Measurements from ENCODE around the gene RRBP1.

RRBP1 gene

DNA sequence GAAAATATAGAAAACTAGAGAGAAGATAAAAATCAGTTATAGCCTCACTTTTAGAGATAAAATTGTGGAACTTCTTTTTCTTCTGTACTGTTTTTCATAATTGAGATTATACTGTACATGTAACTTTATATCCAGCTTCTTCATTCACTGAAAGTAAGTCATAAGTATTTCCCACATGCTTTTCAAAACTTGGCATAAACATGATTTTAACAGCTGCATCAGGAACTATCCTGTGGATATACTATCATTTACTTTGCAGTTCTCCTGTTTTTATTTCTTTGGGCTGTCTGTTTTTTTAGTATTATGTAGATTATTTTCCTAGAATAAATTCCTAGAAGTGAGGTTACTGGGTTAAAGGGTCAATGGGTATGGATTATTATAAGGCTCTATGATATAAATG lies 97.4 kb downstream of the RRBP1 start:
- no peak for DNase-seq (ENCODE audit: low read depth in 2 of 3, low spot score in 2 of 3)

DNA sequence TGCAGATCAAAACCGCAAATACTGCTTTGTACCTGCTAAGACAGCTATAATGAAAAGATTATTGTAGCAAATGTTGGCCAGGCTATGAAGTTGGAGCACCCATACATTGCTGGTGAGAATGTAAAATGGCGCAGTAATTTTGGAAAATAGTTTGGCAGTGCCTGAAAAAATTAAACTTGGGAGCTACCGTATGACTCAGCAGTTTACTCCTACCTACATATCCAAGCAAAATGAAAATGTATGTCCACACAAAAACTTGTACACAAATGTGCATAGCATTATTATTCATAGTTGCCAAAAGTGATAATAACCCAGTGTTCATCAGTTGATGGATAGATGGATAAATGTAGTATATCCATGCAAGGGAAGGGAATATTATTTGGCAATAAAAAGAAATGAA lies 98.9 kb downstream of the RRBP1 start:
- DNase-seq (ENCODE audit: low read depth in 2 of 3, low spot score in 2 of 3), result no peak

DNA sequence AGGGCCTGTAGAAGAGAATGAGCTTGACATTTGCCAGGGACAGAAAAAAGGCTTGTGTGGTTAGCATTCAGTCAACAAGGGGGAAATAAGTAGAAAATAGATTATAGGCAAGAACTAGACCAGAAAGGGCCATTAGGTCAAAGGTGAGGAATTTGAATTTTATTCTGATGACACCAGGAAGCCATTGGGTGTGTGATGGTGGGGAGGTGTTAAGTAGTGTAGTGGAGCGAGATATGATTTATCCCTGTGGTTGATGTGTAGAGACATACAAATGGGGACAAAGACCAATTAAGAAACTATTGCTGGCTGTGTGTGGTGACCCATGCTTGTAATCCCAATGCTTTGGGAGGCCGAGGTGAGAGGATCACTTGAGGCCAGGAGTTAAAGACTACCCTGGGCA lies 101.1 kb downstream of the RRBP1 start:
- DNase-seq (ENCODE audit: low read depth in 2 of 3, low spot score in 2 of 3), result no peak

DNA sequence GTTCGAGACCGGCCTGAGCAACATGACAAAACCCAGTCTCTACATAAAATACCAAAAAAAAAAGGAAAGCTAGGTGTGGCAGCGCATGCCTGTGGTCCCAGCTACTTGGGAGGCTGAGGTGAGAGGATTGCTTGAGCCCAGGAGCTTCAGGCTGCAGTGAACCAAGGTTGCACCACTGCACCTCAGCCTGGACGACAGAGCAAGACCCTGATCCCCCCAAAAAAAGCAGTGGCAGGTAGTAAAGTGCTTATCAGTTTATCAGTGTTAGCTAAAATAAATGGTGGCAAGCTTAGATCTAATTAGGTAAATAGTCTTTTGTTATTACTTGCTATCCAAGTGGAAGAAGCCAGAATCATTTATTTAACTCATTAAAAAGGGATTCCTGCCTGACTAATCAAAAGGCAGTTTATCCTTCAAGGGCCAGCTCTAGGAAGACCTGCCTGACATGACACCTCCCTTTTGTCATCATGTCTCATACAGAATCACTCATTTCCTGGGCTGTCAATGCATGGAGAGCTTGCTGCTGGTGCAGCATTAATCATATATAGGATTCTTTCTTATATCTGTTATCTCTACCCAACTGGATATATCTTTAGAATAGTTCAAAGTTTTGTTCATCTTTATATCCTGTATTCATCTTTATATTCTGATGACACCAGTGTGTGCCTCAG lies 102.5 kb downstream of the RRBP1 start:
- DNase-seq (ENCODE audit: low read depth in 2 of 3, low spot score in 2 of 3), result no peak

GRCh38 chr20:17576215-17576614 lies 105.8 kb downstream of the RRBP1 start:
- no peak for DNase-seq (ENCODE audit: low read depth in 2 of 3, low spot score in 2 of 3)

DNA sequence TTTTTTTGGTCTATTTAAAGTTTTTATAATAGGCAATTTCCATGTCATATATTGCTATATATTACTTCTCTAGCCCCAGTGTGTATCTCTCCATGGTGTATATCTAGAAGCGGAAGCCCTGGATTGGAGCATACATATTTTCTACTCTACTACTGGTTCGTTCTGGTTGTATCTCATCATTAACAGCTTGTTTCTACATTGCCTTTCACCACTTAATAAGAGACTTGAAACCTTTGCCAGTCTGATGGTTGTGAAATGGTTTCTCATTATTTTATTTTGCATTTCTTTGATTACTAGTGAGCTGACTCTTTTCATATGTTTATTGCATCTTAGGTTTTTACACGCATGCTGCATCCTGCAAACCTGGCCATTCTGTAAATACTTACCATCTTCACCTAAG lies 108.6 kb downstream of the RRBP1 start:
- no peak for DNase-seq (ENCODE audit: low read depth in 2 of 3, low spot score in 2 of 3)

GRCh38 chr20:17572034-17572638 lies 109.9 kb downstream of the RRBP1 start:
- DNase-seq (ENCODE audit: low read depth in 2 of 3, low spot score in 2 of 3), result no peak

DNA sequence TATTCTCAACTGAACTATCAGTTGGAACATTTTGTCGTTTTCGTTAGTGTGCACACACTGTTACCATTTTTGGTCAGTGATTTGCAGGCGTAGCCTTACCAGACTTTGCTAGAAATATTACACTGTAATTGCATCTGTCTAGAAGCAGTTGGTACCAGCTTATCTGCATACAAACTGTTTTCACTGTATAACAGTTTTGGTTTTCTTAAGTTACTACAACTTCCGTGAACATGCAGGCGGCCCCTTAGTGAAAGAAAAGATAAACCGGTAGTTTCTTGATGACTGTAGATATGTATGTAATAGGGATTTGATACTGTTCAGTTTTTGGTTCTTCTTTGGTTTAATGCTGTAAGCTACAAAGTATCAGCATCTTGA lies 110.9 kb downstream of the RRBP1 start:
- DNase-seq (ENCODE audit: low read depth in 2 of 3, low spot score in 2 of 3), result no peak

DNA sequence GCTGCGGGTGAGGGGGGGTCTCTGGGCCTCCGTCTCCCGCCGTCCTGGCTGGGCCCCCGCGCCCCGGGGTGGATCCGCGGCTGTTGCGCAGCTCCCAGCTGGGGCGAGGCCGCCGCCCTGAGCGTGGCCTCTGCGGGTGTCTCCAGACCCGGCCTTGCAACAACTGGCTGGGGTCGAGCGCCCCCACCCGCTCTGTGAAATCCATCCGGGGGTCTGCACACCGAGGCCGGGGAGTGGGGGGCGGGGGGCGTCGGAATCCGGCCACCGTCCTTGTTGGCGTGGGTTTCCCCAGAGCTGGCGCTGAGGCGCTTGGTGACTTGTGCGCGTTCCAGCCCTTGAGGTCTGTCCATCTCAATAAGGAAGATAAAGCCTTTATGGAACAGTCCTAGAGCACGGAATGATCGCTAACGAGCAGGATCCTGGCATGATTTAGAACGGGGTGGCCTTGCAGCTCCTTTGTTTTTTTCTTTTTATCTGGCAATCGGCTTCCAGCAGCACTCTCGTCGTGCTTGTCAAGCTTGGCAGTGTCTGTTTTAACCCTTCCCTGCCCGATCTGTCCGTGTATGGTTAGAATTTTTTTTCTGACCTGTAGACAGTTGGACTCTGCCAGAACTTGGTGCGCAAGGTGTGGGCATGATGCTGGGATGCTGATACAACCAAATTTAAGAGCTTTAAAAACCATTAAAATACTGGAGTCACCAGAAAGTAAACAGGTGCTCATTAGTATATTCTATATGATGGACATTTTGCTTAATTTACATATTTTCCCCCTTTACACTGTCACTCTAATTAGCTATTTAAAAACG lies 111.5 kb downstream of the RRBP1 start:
- no peak for DNase-seq (ENCODE audit: low read depth in 2 of 3, low spot score in 2 of 3)

- peak; percentile 61 to 71 (median 70) for DNase-seq (ENCODE audit: low read depth in 2 of 3, low spot score in 2 of 3)
Observed at GRCh38 chr20:17569616-17570346, 112.3 kb downstream of the RRBP1 start, which contains the start of gene DSTN. TSS of gene DSTN (plus strand) at chr20:17570075. CDS start at chr20:17570209, 134 bp downstream.

- no peak for DNase-seq (ENCODE audit: low read depth in 2 of 3, low spot score in 2 of 3)
Observed at GRCh38 chr20:17568972-17569521, 113.0 kb downstream of the RRBP1 start.

GRCh38 chr20:17568045-17568788 lies 113.8 kb downstream of the RRBP1 start:
- DNase-seq (ENCODE audit: low read depth in 2 of 3, low spot score in 2 of 3), result no peak

DNA sequence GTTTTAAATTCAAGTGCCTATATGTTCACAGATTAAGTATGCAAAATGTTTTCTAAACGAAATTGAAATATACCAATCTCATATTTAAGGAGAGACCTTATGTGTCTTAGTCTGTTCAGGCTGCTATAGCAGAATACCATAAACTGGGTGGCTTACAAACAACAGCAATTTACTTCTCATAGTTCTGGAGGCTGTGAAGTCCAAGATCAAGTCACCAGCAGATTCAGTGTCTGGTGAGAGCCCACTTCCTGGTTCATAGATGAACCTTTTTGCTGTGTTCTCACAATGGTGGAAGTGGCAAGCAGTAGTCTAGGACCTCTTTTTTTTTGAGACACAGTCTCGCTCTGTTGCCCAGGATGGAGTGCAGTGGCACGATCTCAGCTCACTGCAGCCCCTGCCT lies 115.7 kb downstream of the RRBP1 start:
- DNase-seq (ENCODE audit: low read depth in 2 of 3, low spot score in 2 of 3), result no peak

- no peak for DNase-seq (ENCODE audit: low read depth in 2 of 3, low spot score in 2 of 3)
Observed at GRCh38 chr20:17565169-17565845, 116.7 kb downstream of the RRBP1 start.
